Retinal pigment epithelial cell (primary cell): ENCODE measurements around the gene KRT72.

Source experiments
- DNase-seq: peaks from one replicate; pipeline ENCODE4 v3.0.0-alpha.2; 2010; ENCODE audit warnings: low read depth
- H3K4me3 ChIP-seq: 2 replicates; pipeline ENCODE4 v1.5.1; 2011; ENCODE audit warnings: mild to moderate bottlenecking, low read length, control low read depth, moderate library complexity
- CTCF ChIP-seq: conservative IDR thresholded peaks from 2 replicates; pipeline ENCODE4 v1.5.1; 2011; ENCODE audit warnings: low read depth, low read length, control low read depth, inconsistent platforms

KRT72 gene

GRCh38 chr12:52558781-52559445 is 42.4 kb downstream of the KRT72 start:
- DNase-seq, result no peak
- no peak overlapping the region for H3K4me3 ChIP-seq
- TF ChIP-seq CTCF, result no peak

- no peak for TF ChIP-seq CTCF
- H3K4me3 ChIP-seq, result no peak overlapping the region
- no peak for DNase-seq
These were observed 43.8 kb downstream of the KRT72 start for GRCh38 chr12:52557476-52557875.

GRCh38 chr12:52555577-52555976 is 45.7 kb downstream of the KRT72 start:
- H3K4me3 ChIP-seq, result no peak overlapping the region
- no peak for DNase-seq
- TF ChIP-seq CTCF, result no peak

GRCh38 chr12:52552681-52553195 is 48.5 kb downstream of the KRT72 start, which contains the start of gene KRT71:
Gene KRT71 (minus strand): TSS chr12:52553145. CDS start chr12:52553077, 68 bp downstream.
- DNase-seq, result no peak
- no peak within 1 kb of the TSS for H3K4me3 ChIP-seq
- no peak for TF ChIP-seq CTCF

GRCh38 chr12:52552055-52552454 is 49.2 kb downstream of the KRT72 start:
- TF ChIP-seq CTCF, result no peak
- no peak overlapping the region for H3K4me3 ChIP-seq
- DNase-seq, result no peak

GRCh38 chr12:52551216-52551865 is 49.9 kb downstream of the KRT72 start:
- no peak overlapping the region for H3K4me3 ChIP-seq
- no peak for DNase-seq
- no peak for TF ChIP-seq CTCF

- DNase-seq, result no peak
- H3K4me3 ChIP-seq, result no peak overlapping the region
- no peak for TF ChIP-seq CTCF
These were observed 55.1 kb downstream of the KRT72 start for GRCh38 chr12:52546126-52546525.
